Caco-2 (cell line): ENCODE measurements around the gene GPS1. TPM values are rescaled to one million over a fixed set of nuclear protein-coding genes. Genes with fewer than 3 reads are reported as not detected.

Experiments
- BruUV-seq: library from RNA; stranded (reverse); fragments of 400-500 nt; replicated peaks from 2 replicates; lab custom pipeline; 2021; lab: Mats Ljungman, UMichigan
- CTCF ChIA-PET: fragments of 300-600 bp; sonication (Branson Sonifier 250); formaldehyde crosslinking; loops from one replicate; lab custom pipeline; 2022; ENCODE audit warnings: antibody characterized with exemption; lab: Charles Lee
- POLR2A ChIA-PET: fragments of 300-600 bp; sonication (Branson Sonifier 250); formaldehyde crosslinking; loops from one replicate; lab custom pipeline; 2022; ENCODE audit warnings: antibody characterized with exemption; lab: Charles Lee
- DNase-seq, 2 experiments: peaks; one replicate each; pipeline versions ENCODE4 v3.0.0 to v3.0.0-alpha.2; 2020 to 2022
- H3K27me3 ChIP-seq: replicated peaks from 2 replicates; pipeline ENCODE4 v1.6.0; 2011; ENCODE audit warnings: low read length; ENCODE audit not compliant: control insufficient read depth, insufficient read depth
- H3K36me3 ChIP-seq: 2 replicates; pipeline ENCODE4 v1.5.1; 2011; ENCODE audit warnings: low read length; ENCODE audit not compliant: control insufficient read depth, insufficient read depth
- H3K4me1 ChIP-seq: fragments of 250-450 bp; sonication (Bioruptor Pico); 2 replicates; pipeline ENCODE4 v1.5.1; 2020; ENCODE audit warnings: mild to moderate bottlenecking
- H3K4me3 ChIP-seq: 2 replicates; pipeline ENCODE4 v1.5.1; 2011; ENCODE audit warnings: low read depth, mild to moderate bottlenecking, control low read depth, low read length
- H3K9me3 ChIP-seq: fragments of 250-450 bp; sonication (Bioruptor Pico); 2 replicates; pipeline ENCODE4 v1.5.1; 2020; ENCODE audit warnings: mild to moderate bottlenecking, moderate library complexity
- H3K27ac Mint-ChIP-seq: one replicate; pipeline ENCODE4 v1.8.0; 2022; ENCODE audit warnings: mixed read lengths; ENCODE audit not compliant: unreplicated experiment
- H3K27me3 Mint-ChIP-seq: one replicate; pipeline ENCODE4 v1.8.0; 2022; ENCODE audit warnings: mixed read lengths; ENCODE audit not compliant: insufficient read depth, unreplicated experiment
- H3K36me3 Mint-ChIP-seq: one replicate; pipeline ENCODE4 v1.8.0; 2022; ENCODE audit warnings: mild to moderate bottlenecking, mixed read lengths; ENCODE audit not compliant: insufficient read depth, unreplicated experiment
- H3K4me1 Mint-ChIP-seq: one replicate; pipeline ENCODE4 v1.8.0; 2022; ENCODE audit warnings: low read depth, mixed read lengths; ENCODE audit not compliant: unreplicated experiment
- H3K4me3 Mint-ChIP-seq: one replicate; pipeline ENCODE4 v1.8.0; 2022; ENCODE audit warnings: mild to moderate bottlenecking, moderate library complexity, mixed read lengths; ENCODE audit not compliant: unreplicated experiment
- H3K9me3 Mint-ChIP-seq: one replicate; pipeline ENCODE4 v1.8.0; 2022; ENCODE audit warnings: mixed read lengths; ENCODE audit not compliant: unreplicated experiment
- CTCF ChIP-seq, 2 experiments: fragments of 200-600 bp in 1 of 2; IDR thresholded peaks; 1 replicate in 1 of 2; 2 replicates in 1 of 2; pipeline versions ENCODE4 v1.5.1 to v1.8.0; 2011 to 2022; ENCODE audit warnings: antibody characterized with exemption in 1 of 2, control low read depth in 1 of 2, inconsistent platforms in 1 of 2, low read depth in 1 of 2, low read length in 1 of 2, mild to moderate bottlenecking in 1 of 2, moderate library complexity in 1 of 2; ENCODE audit not compliant: insufficient read depth in 1 of 2, severe bottlenecking in 1 of 2, unreplicated experiment in 1 of 2
- intact Hi-C: fragments of 100-400 bp; cut with micrococcal nuclease; formaldehyde crosslinking; loops from one replicate; pipeline ENCODE4 v1.10.0; 2022; ENCODE audit not compliant: unreplicated experiment
- total RNA-seq: library from RNA; stranded (reverse); gene quantifications from 2 replicates; pipeline ENCODE4 v1.2.3, GENCODE V29; 2022

GPS1 gene
- total RNA-seq, 1 experiment from 2014 or later = 195 TPM

GRCh38 chr17:82014971-82015310 lies 36.8 kb upstream of the GPS1 start:
- intact Hi-C loops = no loop called here
- BruUV-seq = no TSS peak
- POLR2A ChIA-PET = no interaction called here
- no peak overlapping the region for H3K4me3 ChIP-seq
- no peaks in the 10 kb centered on the region for H3K27me3 Mint-ChIP-seq
- H3K9me3 Mint-ChIP-seq = no peaks in the 10 kb centered on the region
- peaks cover 34% of the 10 kb centered on the region for H3K36me3 Mint-ChIP-seq
- no peak overlapping the region for H3K4me3 Mint-ChIP-seq
- no peaks in the 10 kb centered on the region for H3K4me1 Mint-ChIP-seq
- CTCF ChIA-PET = no interaction called here
- TF ChIP-seq CTCF (IDR thresholded peaks at IDR 0.05; ENCODE audit: insufficient read depth in 1 of 2, low read depth in 1 of 2, low read length in 1 of 2, severe bottlenecking in 1 of 2, unreplicated experiment in 1 of 2) = no peak
- DNase-seq = no peak
- H3K27me3 ChIP-seq = no peaks in the 10 kb centered on the region
- H3K27ac Mint-ChIP-seq = no peak overlapping the region
- H3K9me3 ChIP-seq = no peaks in the 10 kb centered on the region
- H3K4me1 ChIP-seq = 0 out of 2 replicates have a peak, but pooled peaks cover 4% of the 10 kb centered on the region
- H3K36me3 ChIP-seq = no peaks in the 10 kb centered on the region; the same call in 1 of the 2 replicates

GRCh38 chr17:82015311-82015971 lies 36.3 kb upstream of the GPS1 start:
- H3K27me3 ChIP-seq = no peaks in the 10 kb centered on the region

More at GRCh38 chr17:82015311-82015971, 36.3 kb upstream of the GPS1 start:
- Histone ChIP-seq H3K4me3 (no peak overlapping the region), H3K4me1 (0 out of 2 replicates have a peak, but pooled peaks cover 4% of the 10 kb centered on the region), H3K36me3 (no peaks in the 10 kb centered on the region; the same call in 1 of the 2 replicates), H3K9me3 (no peaks in the 10 kb centered on the region)
- H3K9me3 Mint-ChIP-seq = no peaks in the 10 kb centered on the region
- ChIA-PET CTCF (no interaction called here), POLR2A (no interaction called here)
- DNase-seq = no peak
- H3K27ac Mint-ChIP-seq = no peak overlapping the region
- intact Hi-C loops = no loop called here
- no peak overlapping the region for H3K4me3 Mint-ChIP-seq
- H3K36me3 Mint-ChIP-seq = peaks cover 39% of the 10 kb centered on the region
- BruUV-seq = no TSS peak
- no peaks in the 10 kb centered on the region for H3K4me1 Mint-ChIP-seq
- no peaks in the 10 kb centered on the region for H3K27me3 Mint-ChIP-seq
- TF ChIP-seq CTCF (IDR thresholded peaks at IDR 0.05; ENCODE audit: insufficient read depth in 1 of 2, low read depth in 1 of 2, low read length in 1 of 2, severe bottlenecking in 1 of 2, unreplicated experiment in 1 of 2) = no peak
